Neural cell (in vitro differentiated cells): Measurements from ENCODE around the gene ODC1. TPM values are rescaled to one million over a fixed set of nuclear protein-coding genes. Genes with fewer than 3 reads are reported as not detected.

Experiments
- H2AFZ ChIP-seq: fragments of 200-600, 300-800 bp; sonication (generic), shearing (Covaris generic); 2 replicates; pipeline ENCODE4 v1.6.0; 2014; ENCODE audit warnings: low read depth, mild to moderate bottlenecking, antibody characterized with exemption, low read length, moderate library complexity
- H3F3A ChIP-seq: fragments of 200-600 bp; shearing (Covaris generic); 2 replicates; pipeline ENCODE4 v1.6.1; 2016; ENCODE audit warnings: mild to moderate bottlenecking, moderate library complexity, mixed read lengths, antibody characterized with exemption, low read length; ENCODE audit not compliant: insufficient read depth, poor library complexity, severe bottlenecking
- H3K27ac ChIP-seq: fragments of 200-600, 300-800 bp; sonication (generic), shearing (Covaris generic); 2 replicates; pipeline ENCODE4 v1.5.1; 2014; ENCODE audit warnings: mild to moderate bottlenecking, low read length, moderate library complexity
- H3K27me3 ChIP-seq: fragments of 300-800, 200-600 bp; sonication (generic), shearing (Covaris generic); 2 replicates; pipeline ENCODE4 v1.6.0; 2014; ENCODE audit warnings: mild to moderate bottlenecking, low read depth, low read length, moderate library complexity; ENCODE audit not compliant: insufficient read depth
- H3K36me3 ChIP-seq: fragments of 300-800, 200-600 bp; sonication (generic), shearing (Covaris generic); 2 replicates; pipeline ENCODE4 v1.5.1; 2014; ENCODE audit warnings: mild to moderate bottlenecking, antibody characterized with exemption, low read length, moderate library complexity; ENCODE audit not compliant: insufficient read depth
- H3K4me2 ChIP-seq: fragments of 300-800, 200-600 bp; sonication (generic), shearing (Covaris generic); 2 replicates; pipeline ENCODE4 v1.6.0; 2014; ENCODE audit warnings: mild to moderate bottlenecking, low read length
- H3K4me3 ChIP-seq: fragments of 300-800, 200-600 bp; sonication (generic), shearing (Covaris generic); 2 replicates; pipeline ENCODE4 v1.5.1; 2014; ENCODE audit warnings: mild to moderate bottlenecking, low read length, moderate library complexity
- H3K79me2 ChIP-seq: fragments of 200-600 bp; shearing (Covaris generic); replicated peaks from 2 replicates; pipeline ENCODE4 v1.6.0; 2014; ENCODE audit warnings: mild to moderate bottlenecking, low read length, moderate library complexity; ENCODE audit not compliant: insufficient read depth
- H3K9ac ChIP-seq: fragments of 300-800, 200-600 bp; sonication (generic), shearing (Covaris generic); 2 replicates; pipeline ENCODE4 v1.6.1; 2016; ENCODE audit warnings: mild to moderate bottlenecking, low read length, mixed read lengths
- H3K9me2 ChIP-seq: fragments of 200-600 bp; shearing (Covaris generic); 2 replicates; pipeline ENCODE4 v1.6.1; 2016; ENCODE audit warnings: mild to moderate bottlenecking, low read length, mixed read lengths; ENCODE audit not compliant: insufficient read depth
- H3K9me3 ChIP-seq: fragments of 200-600, 300-800 bp; sonication (generic), shearing (Covaris generic); 2 replicates; pipeline ENCODE4 v1.6.1; 2016; ENCODE audit warnings: mild to moderate bottlenecking, mixed run types, low read length, moderate library complexity, mixed read lengths
- H4K20me1 ChIP-seq: fragments of 200-600 bp; shearing (Covaris generic); 2 replicates; pipeline ENCODE4 v1.6.1; 2016; ENCODE audit warnings: mild to moderate bottlenecking, mixed run types; ENCODE audit not compliant: insufficient read depth
- EP300 ChIP-seq: fragments of 450-650 bp; conservative IDR thresholded peaks from 2 replicates; pipeline ENCODE4 v1.6.1; 2014; ENCODE audit warnings: antibody characterized with exemption, mild to moderate bottlenecking, moderate library complexity; ENCODE audit not compliant: poor library complexity, severe bottlenecking
- EZH2 ChIP-seq: fragments of 200-600, 300-800 bp; shearing (Covaris generic), sonication (generic); IDR thresholded peaks from 2 replicates; pipeline ENCODE4 v1.6.1; 2014; ENCODE audit warnings: antibody characterized with exemption, low read length, borderline replicate concordance, mild to moderate bottlenecking; ENCODE audit not compliant: insufficient read depth, poor library complexity, severe bottlenecking
- MXI1 ChIP-seq: fragments of 450-650 bp; conservative IDR thresholded peaks from 2 replicates; pipeline ENCODE4 v1.6.1; 2014; ENCODE audit warnings: antibody characterized with exemption, mild to moderate bottlenecking; ENCODE audit not compliant: poor library complexity, severe bottlenecking
- POLR2AphosphoS5 ChIP-seq: IDR thresholded peaks from 2 replicates; pipeline ENCODE4 v1.6.1; 2012
- RAD21 ChIP-seq: fragments of 450-650 bp; conservative IDR thresholded peaks from 2 replicates; pipeline ENCODE4 v1.6.1; 2014; ENCODE audit warnings: antibody characterized with exemption, mild to moderate bottlenecking, moderate library complexity
- SMC3 ChIP-seq: fragments of 450-650 bp; conservative IDR thresholded peaks from 2 replicates; pipeline ENCODE4 v1.6.1; 2014; ENCODE audit warnings: antibody characterized with exemption, mild to moderate bottlenecking, moderate library complexity; ENCODE audit not compliant: poor library complexity
- TAF1 ChIP-seq: IDR thresholded peaks from 2 replicates; pipeline ENCODE4 v1.6.1; 2012; ENCODE audit warnings: low read depth
- polyA plus RNA-seq: library from polyadenylated mRNA; depleted of rRNA; stranded (reverse); fragments of >200 nt; gene quantifications from 2 replicates; pipeline ENCODE4 v1.2.3, GENCODE V29; 2014
- TF ChIP-seq, protein P1 (sequence below): IDR thresholded peaks from 2 replicates; pipeline ENCODE4 v1.6.1; 2012; ENCODE audit warnings: borderline replicate concordance
- TF ChIP-seq, protein P2 (sequence below): fragments of 450-650 bp; IDR thresholded peaks from 2 replicates; pipeline ENCODE4 v1.5.1; 2014; ENCODE audit warnings: antibody characterized with exemption, mild to moderate bottlenecking, moderate library complexity; ENCODE audit not compliant: poor library complexity, severe bottlenecking

Gene ODC1
- polyA plus RNA-seq, 1 donor from 2014 or later = 1,107 TPM

DNA sequence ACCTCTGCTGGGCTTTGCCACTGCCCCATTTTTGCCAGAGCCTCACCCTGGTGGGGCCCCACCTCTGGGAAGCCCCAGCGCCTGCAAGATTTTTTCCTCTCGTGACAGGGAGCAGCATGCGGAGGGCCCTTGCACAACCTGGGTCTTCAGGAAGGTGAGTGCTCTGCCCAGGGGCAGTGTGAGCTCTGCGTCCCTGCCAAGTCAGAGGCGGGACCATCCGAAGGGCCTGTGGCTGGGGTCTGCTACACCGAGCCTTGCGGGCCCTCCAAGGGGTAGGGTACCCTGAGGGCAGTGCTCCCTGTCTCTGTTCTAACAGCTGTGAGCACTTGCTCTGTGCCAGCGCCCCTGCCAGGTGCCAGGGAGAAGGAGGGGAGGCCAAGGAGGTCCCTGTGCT, 5.8 kb upstream of the ODC1 start:
- Histone ChIP-seq H3K4me3 (no peak overlapping the region), H3K9me3 (no peaks in the 10 kb centered on the region), H3K36me3 (no peaks in the 10 kb centered on the region), H3F3A (no peaks in the 10 kb centered on the region), H3K27me3 (no peaks in the 10 kb centered on the region), H2AFZ (no peak overlapping the region), H3K9ac (no peak overlapping the region), H3K79me2 (no peaks in the 10 kb centered on the region), H3K27ac (no peak overlapping the region), H3K9me2 (no peaks in the 10 kb centered on the region), H3K4me2 (no peak overlapping the region), H4K20me1 (no peaks in the 10 kb centered on the region)
- TF ChIP-seq RAD21 (no peak), TAF1 (no peak), POLR2AphosphoS5 (no peak), SMC3 (no peak), EZH2 (no peak), MXI1 (no peak), EP300 (no peak)
- TF ChIP-seq, protein P1, sequence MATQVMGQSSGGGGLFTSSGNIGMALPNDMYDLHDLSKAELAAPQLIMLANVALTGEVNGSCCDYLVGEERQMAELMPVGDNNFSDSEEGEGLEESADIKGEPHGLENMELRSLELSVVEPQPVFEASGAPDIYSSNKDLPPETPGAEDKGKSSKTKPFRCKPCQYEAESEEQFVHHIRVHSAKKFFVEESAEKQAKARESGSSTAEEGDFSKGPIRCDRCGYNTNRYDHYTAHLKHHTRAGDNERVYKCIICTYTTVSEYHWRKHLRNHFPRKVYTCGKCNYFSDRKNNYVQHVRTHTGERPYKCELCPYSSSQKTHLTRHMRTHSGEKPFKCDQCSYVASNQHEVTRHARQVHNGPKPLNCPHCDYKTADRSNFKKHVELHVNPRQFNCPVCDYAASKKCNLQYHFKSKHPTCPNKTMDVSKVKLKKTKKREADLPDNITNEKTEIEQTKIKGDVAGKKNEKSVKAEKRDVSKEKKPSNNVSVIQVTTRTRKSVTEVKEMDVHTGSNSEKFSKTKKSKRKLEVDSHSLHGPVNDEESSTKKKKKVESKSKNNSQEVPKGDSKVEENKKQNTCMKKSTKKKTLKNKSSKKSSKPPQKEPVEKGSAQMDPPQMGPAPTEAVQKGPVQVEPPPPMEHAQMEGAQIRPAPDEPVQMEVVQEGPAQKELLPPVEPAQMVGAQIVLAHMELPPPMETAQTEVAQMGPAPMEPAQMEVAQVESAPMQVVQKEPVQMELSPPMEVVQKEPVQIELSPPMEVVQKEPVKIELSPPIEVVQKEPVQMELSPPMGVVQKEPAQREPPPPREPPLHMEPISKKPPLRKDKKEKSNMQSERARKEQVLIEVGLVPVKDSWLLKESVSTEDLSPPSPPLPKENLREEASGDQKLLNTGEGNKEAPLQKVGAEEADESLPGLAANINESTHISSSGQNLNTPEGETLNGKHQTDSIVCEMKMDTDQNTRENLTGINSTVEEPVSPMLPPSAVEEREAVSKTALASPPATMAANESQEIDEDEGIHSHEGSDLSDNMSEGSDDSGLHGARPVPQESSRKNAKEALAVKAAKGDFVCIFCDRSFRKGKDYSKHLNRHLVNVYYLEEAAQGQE = no peak
- TF ChIP-seq, protein P2, sequence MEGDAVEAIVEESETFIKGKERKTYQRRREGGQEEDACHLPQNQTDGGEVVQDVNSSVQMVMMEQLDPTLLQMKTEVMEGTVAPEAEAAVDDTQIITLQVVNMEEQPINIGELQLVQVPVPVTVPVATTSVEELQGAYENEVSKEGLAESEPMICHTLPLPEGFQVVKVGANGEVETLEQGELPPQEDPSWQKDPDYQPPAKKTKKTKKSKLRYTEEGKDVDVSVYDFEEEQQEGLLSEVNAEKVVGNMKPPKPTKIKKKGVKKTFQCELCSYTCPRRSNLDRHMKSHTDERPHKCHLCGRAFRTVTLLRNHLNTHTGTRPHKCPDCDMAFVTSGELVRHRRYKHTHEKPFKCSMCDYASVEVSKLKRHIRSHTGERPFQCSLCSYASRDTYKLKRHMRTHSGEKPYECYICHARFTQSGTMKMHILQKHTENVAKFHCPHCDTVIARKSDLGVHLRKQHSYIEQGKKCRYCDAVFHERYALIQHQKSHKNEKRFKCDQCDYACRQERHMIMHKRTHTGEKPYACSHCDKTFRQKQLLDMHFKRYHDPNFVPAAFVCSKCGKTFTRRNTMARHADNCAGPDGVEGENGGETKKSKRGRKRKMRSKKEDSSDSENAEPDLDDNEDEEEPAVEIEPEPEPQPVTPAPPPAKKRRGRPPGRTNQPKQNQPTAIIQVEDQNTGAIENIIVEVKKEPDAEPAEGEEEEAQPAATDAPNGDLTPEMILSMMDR = no peak

DNA sequence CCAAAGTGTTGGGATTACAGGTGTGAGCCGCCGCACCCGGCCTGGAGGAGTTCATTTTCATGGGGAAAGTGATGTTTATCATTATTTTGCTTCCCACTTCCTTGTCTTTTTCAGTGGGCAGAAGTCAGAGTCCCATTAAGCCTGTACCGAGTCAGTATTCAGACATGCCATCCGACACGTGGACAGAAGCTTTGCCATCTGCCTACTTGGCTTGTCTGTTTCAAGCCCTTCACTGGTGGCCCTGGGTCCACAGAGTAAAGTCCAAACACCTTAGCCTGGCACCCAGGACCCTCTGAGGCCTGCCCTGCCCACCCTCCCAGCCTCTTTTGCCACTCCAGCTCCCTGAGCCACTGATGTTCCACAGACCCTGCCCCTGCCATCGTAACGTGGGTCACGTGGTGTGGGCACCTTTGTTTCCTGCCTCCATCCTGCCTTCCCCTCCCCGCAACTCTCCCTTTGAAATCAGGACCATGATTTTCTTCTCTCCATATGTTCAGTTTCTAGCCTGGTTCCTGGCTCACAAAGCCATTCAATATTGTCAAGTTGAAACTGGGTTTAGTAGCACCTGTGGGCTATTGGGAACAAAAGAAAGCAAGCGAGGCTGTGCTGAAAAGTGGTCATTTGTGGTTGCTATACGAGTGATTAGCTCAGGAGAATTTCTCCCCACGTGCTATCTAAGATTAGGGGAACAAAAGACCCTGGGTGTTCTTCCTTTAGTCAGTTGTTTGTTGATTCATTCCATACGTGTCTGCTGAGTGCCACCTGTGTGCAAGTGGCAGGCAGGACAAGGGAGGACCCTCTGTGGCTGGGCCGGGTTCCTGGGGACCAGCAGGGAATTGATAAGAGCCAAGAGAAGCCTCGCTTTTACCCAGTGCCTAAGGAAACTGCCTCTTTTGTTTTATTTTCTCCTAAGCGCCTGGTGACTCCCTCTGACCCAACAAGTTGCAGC, 5.1 kb upstream of the ODC1 start:
- TF ChIP-seq POLR2AphosphoS5 (no peak), EZH2 (no peak), RAD21 (no peak), MXI1 (no peak), SMC3 (no peak), TAF1 (no peak), EP300 (no peak)
- TF ChIP-seq, protein P1 = no peak
- TF ChIP-seq, protein P2 = no peak
- Histone ChIP-seq H3K27me3 (no peaks in the 10 kb centered on the region), H3K36me3 (no peaks in the 10 kb centered on the region), H2AFZ (no peak overlapping the region), H3K79me2 (no peaks in the 10 kb centered on the region), H3K9me3 (no peaks in the 10 kb centered on the region), H3K9ac (no peak overlapping the region), H3F3A (no peaks in the 10 kb centered on the region), H3K27ac (no peak overlapping the region), H3K9me2 (no peaks in the 10 kb centered on the region), H3K4me3 (no peak overlapping the region), H3K4me2 (no peak overlapping the region), H4K20me1 (no peaks in the 10 kb centered on the region)
